Measurements from ENCODE around the gene ERG28. TPM values are rescaled to one million over a fixed set of nuclear protein-coding genes. Genes with fewer than 3 reads are reported as not detected.

The ERG28 gene
- total RNA-seq, 1 experiment from 2014 or later = 29.1 TPM

DNA sequence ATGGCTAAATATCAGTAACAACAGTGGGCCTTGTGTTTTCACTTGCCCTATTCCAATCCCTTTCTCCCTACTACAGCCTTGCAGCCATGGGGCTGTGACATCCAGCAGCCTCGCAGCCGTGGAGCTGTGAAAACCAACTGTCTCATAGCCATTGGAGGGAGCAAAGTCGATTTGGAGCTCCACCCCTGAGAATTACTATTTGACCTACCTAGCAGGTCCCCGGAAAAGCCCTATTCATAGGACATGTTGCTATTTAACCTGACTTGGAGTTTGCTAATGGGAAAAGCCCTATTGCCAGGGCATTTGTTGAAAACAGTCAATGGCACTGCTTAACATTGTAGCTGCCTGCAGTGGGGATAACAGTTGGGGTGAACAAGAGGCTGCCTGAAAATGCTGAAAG, 33.3 kb downstream of the ERG28 start:
- no CpG with 5 or more reads among the region's 4 CpGs for WGBS (ENCODE audit: extremely low coverage, insufficient read length, low lambda C conversion rate)
- Histone ChIP-seq H2BK120ac (ENCODE audit: low read depth, low read length, poor library complexity, severe bottlenecking) (no peak overlapping the region), H2AFZ (ENCODE audit: low read length) (no peak overlapping the region), H2AK5ac (ENCODE audit: insufficient read length, low read length) (no peak overlapping the region), H3K4me1 (ENCODE audit: insufficient read depth, low read length) (peaks cover 12% of the 10 kb centered on the region), H2BK20ac (ENCODE audit: low read depth, low read length, poor library complexity, severe bottlenecking) (no peak overlapping the region), H3K23me2 (ENCODE audit: insufficient read length, low read depth, low read length, poor library complexity, severe bottlenecking) (no peaks in the 10 kb centered on the region), H3K27ac (ENCODE audit: insufficient read length, low read depth, low read length) (no peak overlapping the region), H3K27me3 (ENCODE audit: insufficient read depth, low read length) (no peaks in the 10 kb centered on the region), H2BK5ac (ENCODE audit: insufficient read length, low read length) (no peak overlapping the region), H3T11ph (ENCODE audit: low read length) (no peak overlapping the region), H4K5ac (ENCODE audit: insufficient read length, low read depth, low read length) (no peak overlapping the region), H3K79me2 (ENCODE audit: insufficient read depth, low read length) (no peaks in the 10 kb centered on the region), H4K91ac (ENCODE audit: insufficient read length, low read depth, low read length) (no peak overlapping the region), H2BK12ac (ENCODE audit: insufficient read length, low read depth, low read length) (no peak overlapping the region), H3K4me2 (ENCODE audit: insufficient read depth, insufficient read length, low read length) (no peak overlapping the region), H2BK15ac (ENCODE audit: low read depth, low read length) (no peak overlapping the region), H3K14ac (ENCODE audit: insufficient read depth, low read length) (no peak overlapping the region), H3K79me1 (ENCODE audit: insufficient read depth, low read depth, low read length, poor library complexity, severe bottlenecking) (no peaks in the 10 kb centered on the region), H4K20me1 (ENCODE audit: control insufficient read depth, insufficient read depth, insufficient read length) (no peaks in the 10 kb centered on the region), H3K4ac (ENCODE audit: low read depth, low read length) (no peak overlapping the region), H3K18ac (ENCODE audit: insufficient read length, low read depth, low read length) (no peak overlapping the region), H3K56ac (ENCODE audit: insufficient read length, low read depth, low read length) (no peak overlapping the region), H3K9ac (ENCODE audit: extremely low read depth, insufficient read length, low read length) (no peak overlapping the region), H3K23ac (ENCODE audit: insufficient read length, low read depth, low read length) (no peak overlapping the region), H3K9me3 (ENCODE audit: control insufficient read depth, low read depth, low read length) (no peaks in the 10 kb centered on the region), H4K8ac (replicated peaks; ENCODE audit: insufficient read length, low read depth, low read length) (no peak overlapping the region)
- peaks cover 23 to 35% of the 10 kb centered on the region in 2 experiments for H3K4me1 Mint-ChIP-seq
- H3K27ac Mint-ChIP-seq = no peak overlapping the region
- TF ChIP-seq, protein P1, sequence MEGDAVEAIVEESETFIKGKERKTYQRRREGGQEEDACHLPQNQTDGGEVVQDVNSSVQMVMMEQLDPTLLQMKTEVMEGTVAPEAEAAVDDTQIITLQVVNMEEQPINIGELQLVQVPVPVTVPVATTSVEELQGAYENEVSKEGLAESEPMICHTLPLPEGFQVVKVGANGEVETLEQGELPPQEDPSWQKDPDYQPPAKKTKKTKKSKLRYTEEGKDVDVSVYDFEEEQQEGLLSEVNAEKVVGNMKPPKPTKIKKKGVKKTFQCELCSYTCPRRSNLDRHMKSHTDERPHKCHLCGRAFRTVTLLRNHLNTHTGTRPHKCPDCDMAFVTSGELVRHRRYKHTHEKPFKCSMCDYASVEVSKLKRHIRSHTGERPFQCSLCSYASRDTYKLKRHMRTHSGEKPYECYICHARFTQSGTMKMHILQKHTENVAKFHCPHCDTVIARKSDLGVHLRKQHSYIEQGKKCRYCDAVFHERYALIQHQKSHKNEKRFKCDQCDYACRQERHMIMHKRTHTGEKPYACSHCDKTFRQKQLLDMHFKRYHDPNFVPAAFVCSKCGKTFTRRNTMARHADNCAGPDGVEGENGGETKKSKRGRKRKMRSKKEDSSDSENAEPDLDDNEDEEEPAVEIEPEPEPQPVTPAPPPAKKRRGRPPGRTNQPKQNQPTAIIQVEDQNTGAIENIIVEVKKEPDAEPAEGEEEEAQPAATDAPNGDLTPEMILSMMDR (conservative IDR thresholded peaks at IDR 0.05) = no peak
- no peak overlapping the region for H3K4me3 Mint-ChIP-seq
- no peak for DNase-seq
- no peaks in the 10 kb centered on the region for H3K9me3 Mint-ChIP-seq
- H3K27me3 Mint-ChIP-seq (ENCODE audit: low read depth) = no peaks in the 10 kb centered on the region
- H3K36me3 Mint-ChIP-seq (ENCODE audit: insufficient read depth in 1 of 3, low read depth in 3 of 3) = no peaks in the 10 kb centered on the region; a peak in 1 of 7 replicates
